ENCODE measurements around the gene KCNA3.

DNA sequence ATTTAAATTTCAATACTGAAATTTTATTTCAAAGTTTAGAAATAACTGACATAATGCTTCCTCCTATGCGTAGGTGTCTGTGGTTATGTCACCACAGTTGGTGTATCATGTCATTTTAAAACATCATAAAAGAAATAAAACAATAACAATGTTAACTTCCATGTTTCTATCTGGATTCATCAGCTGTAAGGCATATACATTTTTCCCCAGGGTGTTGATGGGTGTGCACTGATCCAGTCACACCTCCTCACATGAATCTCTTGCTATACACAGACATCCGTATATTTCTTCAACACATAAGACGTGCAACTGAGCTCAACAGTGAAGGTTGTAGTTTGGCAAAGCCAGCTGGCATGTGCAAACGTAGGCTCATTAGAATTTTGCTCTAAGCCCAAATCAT, 6.2 kb downstream of the KCNA3 start:
- TF ChIP-seq, protein P1, sequence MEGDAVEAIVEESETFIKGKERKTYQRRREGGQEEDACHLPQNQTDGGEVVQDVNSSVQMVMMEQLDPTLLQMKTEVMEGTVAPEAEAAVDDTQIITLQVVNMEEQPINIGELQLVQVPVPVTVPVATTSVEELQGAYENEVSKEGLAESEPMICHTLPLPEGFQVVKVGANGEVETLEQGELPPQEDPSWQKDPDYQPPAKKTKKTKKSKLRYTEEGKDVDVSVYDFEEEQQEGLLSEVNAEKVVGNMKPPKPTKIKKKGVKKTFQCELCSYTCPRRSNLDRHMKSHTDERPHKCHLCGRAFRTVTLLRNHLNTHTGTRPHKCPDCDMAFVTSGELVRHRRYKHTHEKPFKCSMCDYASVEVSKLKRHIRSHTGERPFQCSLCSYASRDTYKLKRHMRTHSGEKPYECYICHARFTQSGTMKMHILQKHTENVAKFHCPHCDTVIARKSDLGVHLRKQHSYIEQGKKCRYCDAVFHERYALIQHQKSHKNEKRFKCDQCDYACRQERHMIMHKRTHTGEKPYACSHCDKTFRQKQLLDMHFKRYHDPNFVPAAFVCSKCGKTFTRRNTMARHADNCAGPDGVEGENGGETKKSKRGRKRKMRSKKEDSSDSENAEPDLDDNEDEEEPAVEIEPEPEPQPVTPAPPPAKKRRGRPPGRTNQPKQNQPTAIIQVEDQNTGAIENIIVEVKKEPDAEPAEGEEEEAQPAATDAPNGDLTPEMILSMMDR (IDR thresholded peaks at IDR 0.05): no peak
- TF ChIP-seq EP300 (IDR thresholded peaks at IDR 0.05): no peak

All from sigmoid colon (tissue), 4 donors.